ENCODE results near the gene ADAM23.

ADAM23 gene

DNA sequence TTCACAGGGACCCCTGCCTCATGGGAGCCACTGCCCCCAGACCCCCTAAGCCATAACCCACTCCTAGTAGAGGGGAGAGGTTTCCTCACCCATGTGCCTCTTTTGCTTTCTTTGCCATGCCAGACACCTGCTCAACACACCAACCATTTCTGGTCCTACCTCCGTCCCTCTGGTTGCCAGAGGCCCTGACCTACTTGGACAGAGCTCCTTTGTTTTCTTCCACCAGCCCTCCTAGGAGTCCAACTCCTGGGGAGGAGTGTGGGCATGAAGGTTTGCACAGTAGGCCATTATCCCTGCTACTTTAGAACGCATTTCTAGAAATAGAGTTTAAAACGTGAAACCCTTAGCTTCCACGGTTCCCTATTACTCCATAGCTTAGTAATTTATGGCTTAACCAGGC is 122.3 kb downstream of the ADAM23 start:
- DNase-seq (ENCODE audit: low read depth), result no peak

DNA sequence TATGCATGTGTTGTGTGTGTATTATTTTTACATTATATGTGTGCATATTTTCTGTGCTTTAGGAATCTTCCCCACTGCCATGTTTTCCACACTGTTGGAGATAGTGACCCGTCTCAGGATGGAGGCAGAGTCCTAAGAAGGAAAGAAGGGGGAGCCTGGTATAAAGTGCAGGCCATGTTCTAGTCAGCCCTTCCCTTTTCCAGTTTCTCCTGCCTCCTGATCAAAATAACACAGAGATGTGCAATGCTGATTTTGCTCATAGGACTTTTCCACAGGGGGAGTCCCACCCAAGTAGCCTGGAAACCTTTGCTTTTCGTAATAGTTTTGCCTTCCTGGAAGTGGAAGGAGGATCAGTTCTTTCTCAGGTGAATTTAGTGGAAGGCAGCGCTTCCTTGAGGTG is 126.1 kb downstream of the ADAM23 start:
- no peak for DNase-seq (ENCODE audit: low read depth)

DNA sequence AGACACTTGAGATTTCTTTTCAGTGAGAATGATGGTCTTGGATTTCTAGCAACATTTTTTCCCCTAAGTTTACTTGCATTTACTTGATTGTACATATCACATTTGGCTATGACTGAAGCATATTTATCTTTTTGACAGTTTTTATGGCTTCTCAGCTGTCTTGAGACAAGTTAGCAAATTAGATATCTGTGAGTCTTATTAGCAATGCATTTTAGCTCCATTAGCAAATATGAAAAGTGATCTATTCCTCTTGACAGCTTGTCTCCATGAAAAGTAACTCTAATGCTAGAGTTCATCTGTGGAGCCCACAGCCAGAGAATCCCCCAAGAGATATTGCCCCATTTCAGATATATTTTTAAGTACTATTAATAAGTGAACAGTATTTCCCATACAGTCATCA is 126.9 kb downstream of the ADAM23 start:
- DNase-seq (ENCODE audit: low read depth), result no peak

DNA sequence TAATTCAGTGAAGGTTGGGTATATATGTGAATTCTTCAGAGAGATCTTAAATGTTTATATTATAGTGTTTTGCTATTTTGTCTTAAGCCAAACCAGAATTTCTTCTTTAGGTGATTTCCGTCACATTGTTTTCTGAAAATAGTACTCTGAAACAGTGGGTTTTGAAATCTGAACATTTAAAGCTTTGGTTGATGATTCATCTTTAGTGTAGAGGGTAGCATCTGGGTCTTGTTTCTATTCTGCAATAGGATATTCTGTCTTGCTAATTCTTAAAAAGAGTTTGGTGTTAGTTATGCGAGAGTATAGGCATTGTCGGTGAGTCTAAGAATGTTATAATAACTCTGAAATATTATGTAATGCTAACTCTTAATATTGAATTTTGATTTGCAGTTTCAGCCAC is 129.4 kb downstream of the ADAM23 start:
- DNase-seq (ENCODE audit: low read depth), result no peak

DNA sequence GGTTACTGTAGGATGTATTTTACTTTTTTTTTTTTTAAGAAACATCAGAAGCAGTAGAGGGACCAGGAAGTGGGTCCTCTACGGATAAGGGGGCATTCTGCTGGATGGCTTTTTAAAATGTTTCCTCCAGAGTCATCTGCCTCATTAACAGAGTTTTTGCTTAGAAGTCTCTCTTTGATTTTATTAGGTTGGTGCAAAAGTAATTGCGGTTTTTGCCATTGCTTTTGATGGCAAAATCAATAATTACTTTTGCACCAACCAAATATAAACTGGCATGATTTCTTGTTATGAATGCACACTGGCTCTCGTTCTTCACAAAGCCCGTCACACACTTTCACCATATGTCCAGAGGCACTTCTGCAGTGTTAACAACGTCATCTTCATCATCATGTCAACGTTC is 130.5 kb downstream of the ADAM23 start:
- no peak for DNase-seq (ENCODE audit: low read depth)

DNA sequence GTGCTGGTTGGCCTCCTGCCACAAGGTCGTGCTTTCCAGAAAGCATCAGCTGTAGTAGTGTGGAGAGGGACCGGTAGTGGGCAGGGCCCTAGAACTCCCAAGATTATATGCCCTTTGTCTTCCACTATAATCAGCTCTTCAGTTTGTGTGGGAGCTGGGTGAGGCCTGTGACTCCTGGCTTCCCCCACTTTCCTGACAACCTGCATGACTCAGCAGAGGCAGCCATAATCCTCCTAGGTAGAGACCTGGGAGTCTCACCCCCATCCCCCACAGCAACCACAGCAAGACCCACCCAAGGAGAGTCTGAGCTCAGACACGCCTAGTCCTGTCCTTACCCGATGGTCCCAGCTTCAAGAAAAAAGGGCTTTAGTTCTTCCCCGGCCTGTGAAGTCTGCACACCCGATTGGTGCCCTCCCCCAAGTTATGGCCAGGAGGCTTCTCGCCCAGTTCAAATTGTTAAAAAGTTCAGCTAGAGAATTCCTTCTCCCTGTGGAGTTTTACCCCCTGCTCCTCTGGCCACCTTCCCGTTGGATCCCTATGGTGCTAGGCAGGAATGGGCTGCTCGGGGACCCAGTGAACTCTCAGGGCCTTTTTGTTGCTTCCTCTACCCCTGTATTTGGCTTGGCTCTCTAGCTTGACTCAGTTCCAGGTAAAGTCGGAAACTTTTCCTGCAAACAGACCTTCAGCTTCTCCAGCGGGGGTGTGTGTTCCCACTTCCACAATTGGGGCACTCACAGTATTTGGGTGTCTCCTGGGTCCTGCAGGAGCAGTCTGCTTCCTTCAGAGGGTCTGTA is 141.2 kb downstream of the ADAM23 start:
- no peak for DNase-seq (ENCODE audit: low read depth)

DNA sequence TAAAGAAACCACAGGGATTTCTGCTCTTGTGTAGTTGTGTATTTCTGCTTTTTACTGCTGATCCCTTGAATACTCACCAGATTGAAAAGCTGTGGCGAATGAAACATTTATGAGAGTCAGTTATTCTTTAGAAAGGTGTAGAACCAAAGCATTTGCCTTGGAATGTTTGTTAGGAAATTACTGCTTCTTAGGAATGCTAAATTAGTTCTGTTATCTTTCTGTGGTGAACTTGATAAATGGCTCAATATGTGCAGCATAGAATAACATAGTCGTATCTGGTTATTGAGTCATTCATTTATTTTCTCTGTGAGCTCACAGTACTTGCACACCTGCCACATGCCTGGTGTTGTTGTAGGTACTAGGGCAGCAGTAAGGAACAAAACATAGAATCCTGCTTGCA is 142.0 kb downstream of the ADAM23 start:
- no peak for DNase-seq (ENCODE audit: low read depth)

DNA sequence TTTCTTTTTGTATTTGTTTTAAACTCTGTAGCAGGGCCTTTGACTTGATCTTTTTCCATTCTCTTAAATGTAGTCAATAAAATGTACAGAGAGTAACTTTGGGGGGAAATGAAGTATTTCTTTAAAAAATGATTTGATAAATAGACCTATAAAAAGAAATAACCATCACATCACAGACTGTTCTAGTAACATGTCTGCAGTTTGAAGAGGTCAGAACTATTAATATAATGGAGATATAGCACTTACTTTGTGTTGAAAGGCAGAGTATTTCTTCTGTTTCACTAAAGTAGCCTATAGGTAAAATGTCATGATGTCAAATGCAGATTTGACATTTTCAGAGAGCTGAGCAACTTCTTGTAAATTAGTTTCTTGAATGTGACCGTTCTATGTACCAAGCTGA is 143.3 kb downstream of the ADAM23 start:
- no peak for DNase-seq (ENCODE audit: low read depth)

DNA sequence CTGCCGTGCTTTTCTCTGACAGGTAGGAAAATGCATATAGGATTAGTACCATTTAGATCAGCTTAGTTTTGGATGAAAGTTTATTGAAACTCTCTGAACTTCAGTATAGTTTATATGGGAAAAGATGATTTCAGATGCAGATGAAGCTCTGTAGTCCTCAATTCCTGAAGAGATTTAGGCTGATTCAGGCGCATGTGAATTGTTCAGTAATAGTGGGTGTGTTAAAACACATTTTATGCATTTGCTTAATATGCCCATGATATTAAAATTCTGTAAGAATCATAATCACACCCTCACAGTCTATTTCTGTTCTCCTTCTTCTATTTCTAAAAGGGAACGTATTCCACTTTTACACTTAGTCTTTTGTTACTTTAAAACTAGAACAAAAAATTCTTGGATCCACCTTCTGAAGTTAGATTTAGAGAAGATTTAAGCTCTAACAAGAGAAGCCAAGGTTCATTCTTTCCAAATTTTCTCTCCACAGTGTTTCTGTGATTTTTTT is 154.4 kb downstream of the ADAM23 start:
- DNase-seq (ENCODE audit: low read depth), result no peak

DNA sequence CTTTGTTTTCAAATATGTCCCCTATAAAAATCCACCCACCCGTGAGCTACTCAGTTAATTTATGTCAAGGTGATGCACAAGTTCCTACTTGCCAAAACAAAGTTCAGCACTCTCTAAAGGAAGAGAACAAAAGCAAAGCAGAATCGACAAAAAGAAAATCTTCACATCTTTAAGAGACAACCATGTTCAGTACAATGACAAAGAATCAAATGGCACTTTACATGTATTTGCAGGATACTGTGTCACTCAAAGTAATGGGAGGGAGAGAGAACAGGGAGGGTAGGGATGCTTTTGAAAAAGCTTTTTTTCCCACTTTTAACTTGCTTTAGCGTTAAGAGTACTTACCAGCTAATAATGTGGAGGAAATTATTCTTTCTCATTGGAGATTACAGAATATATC is 159.9 kb downstream of the ADAM23 start:
- no peak for DNase-seq (ENCODE audit: low read depth)

DNA sequence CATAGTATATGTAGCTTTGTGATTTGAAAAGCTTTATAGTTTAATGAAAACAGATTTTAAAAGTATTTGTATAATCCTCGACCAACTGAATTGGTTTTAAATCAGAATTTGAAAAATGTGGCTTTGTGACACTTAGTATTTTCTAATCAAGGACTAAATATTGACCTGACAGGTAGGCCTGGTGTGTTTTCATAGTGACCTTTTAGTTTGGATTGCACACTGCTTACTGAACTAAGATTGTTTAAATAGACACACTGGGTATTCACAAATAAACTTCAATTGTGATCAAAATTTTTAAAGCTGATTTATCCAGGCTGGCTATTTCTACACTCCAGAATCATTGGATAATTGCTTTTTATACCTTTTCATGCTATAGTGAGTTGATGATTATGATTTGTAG is 167.1 kb downstream of the ADAM23 start:
- DNase-seq (ENCODE audit: low read depth), result no peak

DNA sequence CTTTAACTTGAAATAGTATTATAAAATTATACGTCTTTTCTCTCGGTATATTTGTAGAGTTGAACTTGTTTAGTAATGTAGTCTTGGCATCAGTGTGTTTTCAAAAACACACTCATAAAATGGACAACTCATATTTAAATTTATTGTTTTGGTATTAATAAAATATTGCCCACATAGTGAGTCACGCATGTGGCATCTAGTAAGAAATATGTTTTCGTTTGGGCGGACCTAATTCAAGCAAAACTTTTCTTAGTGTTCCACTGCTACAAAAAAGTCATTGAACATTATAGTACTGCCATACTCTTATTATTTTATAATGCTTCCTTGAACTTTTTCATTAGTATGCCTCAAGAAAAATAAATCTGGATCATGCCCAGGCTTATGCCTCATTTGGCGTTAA is 167.9 kb downstream of the ADAM23 start:
- no peak for DNase-seq (ENCODE audit: low read depth)

DNA sequence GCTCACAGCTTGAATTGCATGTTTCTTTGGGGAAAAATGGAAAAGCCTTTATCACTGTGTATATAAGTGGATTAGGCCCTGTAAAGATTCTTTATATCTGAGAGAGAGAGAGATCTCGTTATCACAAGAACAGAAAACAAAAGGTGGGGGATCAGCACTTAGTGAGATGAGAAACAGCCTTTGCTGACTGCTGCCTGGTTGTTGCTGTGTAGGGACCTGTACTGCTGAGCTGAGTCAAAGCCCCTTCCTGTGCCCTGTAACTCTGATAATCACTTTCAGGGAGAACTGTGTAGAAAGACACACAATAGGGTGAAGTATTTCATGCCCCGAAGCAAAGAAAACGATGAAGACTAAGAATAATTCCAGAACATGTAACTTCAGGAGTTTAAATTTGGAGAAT is 168.4 kb downstream of the ADAM23 start:
- DNase-seq (ENCODE audit: low read depth), result no peak

DNA sequence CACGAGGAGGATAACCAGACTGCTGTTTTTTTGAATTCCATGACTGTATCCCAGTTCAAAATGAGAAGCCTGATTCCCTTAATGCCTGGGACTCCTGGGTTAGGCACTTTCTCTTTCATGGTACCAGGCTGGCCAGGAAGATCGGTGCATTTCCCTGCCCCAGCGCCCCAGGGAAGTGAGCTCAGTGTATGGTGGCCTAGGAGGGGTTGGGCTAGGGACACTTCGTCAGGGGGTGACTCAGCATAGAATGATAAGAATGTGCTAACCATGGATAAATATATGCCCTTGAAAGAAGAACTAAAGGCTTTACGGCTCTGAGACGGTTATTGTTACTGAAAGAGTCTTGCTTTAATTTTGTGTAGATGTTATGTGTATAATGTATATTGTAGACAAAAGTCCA is 171.5 kb downstream of the ADAM23 start:
- no peak for DNase-seq (ENCODE audit: low read depth)

DNA sequence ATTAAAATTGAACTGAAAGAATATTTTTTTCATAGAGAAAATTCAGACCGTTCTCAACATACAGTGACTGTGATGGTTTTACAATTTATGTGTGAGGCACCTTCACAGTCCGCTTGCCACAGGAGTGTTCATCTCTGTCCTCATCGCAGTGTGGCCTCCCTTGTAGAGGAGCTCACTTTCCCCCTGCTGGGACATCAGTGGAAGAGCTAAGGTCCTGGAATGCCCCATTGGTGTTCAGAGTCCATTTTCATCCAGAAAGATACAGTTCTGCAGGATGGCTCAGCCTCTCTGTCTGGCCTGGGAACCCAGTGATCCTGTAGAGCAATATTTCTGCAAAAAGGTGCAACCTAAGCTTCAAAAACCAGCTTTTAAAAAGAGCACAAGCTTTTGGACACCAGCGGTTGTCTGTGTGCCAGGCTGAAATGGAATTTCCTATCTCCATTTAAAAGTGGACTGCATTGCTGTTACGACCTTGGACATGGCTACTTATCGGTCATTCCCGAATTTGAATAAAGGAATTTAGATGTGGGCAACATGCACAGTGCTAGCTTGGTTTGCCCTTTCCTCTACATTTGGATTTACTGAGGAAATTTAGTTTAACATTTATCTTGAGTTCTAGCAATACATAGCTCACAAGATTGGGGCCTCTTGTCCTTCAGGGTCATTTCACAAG is 172.2 kb downstream of the ADAM23 start:
- DNase-seq (ENCODE audit: low read depth), result no peak

DNA sequence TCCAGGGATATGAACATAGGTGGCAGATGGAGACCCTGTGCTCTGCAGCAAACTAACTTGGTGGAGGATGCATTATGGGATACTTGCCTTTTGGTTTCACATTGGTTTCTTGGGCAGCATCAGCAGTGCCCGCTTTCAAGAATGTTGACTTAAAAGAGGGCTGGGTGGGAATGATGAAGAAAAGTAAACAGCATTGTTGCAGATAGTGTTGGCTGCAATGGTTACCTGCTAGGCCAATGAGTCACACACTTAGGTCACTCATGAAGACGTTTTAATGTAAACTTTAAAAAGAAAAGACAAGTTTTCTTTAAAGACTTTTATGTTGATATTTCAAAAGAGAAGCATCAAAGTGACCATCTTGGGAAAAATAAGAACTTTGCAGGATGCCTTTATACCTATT is 172.8 kb downstream of the ADAM23 start:
- DNase-seq (ENCODE audit: low read depth), result no peak

DNA sequence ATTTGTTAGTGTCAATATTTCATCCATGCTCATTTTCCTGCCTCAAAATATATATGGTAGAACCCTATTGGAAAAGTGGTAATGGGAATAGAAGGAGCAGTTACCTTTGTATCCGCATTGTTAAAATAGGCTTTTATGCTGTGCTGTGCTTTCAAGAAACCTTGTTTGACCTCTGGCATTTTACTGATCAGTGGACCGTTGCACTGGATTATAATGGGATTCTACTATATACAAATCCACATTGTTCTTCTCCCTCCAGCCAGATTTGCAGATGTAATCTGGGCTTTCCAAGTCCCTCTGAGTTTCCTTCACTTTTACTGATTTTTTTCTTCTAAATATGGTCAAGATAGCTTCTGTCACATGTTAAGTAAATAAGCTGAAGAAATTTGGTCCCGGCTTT is 175.7 kb downstream of the ADAM23 start:
- DNase-seq (ENCODE audit: low read depth), result no peak

DNA sequence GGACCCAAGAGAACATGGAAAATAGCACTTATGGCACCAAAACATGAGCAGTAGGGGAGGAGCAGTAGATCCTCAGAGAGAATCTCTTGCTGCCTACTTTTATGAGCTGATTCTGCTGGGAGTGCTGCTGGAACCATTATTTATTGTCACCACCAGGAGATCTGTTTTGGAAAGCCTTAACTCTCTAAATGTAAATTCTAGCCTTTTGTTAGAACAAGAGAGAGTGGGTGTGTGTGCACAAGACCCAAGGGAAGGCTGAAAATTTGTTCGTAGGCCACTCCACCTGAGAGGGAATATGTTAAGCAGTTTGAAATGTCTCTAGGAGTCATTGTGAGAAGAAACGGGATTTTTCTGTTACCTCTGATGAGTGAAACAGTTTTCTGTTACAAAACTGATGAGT is 182.8 kb downstream of the ADAM23 start:
- no peak for DNase-seq (ENCODE audit: low read depth)

DNA sequence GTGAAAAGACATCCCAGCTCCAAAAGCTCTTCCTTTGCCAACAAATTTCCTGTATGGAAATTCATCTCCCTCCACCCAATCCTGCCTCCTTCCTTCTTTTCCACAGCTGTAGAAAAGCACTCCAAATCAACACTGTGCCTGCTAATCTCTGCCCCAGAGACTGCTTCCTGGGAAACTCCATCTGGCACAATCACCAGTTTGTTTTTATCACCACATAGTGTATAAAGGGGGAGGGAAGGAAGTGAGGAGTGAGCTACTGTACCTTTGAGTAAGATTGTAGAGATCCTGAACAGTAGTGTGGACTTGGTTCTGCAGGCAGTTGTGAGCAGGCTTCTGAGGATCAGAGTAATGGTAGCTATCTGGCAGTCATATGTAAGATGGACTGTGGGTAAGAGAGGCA is 184.3 kb downstream of the ADAM23 start:
- no peak for DNase-seq (ENCODE audit: low read depth)

DNA sequence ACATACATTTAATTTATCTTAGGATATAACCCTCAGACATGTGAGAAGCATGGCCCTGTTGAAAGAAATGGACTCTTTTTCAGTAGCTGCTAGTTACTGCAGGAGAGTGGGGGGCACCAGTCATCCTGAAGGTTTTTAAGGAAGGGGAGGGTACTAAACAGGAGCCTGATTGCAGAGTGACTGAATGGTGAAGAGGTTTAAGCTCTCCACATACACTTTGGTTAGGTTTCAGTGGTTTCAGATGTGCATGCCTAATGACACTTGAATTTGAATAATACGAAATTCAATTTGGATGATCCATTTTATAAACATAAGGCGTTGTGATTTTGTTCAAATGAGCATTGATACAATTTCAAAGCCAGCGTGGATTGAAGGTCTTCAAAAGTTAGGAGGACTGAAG is 188.0 kb downstream of the ADAM23 start:
- no peak for DNase-seq (ENCODE audit: low read depth)

DNA sequence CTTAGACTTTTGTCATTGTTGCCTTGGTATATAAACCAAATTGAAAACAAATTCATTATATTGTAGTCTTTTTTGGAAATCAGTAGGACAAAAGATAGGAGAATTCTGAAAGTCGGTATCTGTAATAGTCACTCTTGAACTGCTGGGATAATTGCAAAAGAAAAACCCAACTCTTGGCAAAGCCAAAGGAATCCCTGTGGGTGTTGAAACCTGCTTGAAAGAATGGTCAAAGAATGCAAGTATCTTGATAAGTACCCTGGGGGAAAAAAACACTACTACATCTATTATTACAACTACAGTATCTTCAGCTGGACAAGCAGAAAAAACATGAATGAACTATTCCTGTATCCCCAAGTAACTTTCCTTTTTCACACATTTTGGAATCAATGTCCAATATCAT is 191.7 kb downstream of the ADAM23 start:
- DNase-seq (ENCODE audit: low read depth), result no peak

DNA sequence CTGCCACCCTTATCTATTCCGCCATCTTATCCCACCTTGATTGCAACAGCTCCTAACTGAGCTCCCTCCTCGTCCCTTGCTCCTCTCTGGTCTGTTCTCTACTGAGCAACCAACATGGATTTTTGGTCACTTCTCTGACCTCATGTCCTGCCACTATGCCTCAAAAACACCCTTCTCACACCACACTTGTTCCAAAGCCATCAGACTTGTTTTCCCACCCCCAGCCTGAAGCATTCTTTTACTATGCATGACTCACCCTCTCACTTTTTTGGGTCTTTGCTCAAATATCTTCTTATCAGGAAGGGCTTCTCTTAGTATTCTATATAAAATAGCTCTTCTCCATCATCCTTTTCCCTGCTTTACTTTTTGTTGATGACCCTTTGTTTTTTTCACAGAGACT is 196.3 kb downstream of the ADAM23 start:
- DNase-seq (ENCODE audit: low read depth), result no peak

DNA sequence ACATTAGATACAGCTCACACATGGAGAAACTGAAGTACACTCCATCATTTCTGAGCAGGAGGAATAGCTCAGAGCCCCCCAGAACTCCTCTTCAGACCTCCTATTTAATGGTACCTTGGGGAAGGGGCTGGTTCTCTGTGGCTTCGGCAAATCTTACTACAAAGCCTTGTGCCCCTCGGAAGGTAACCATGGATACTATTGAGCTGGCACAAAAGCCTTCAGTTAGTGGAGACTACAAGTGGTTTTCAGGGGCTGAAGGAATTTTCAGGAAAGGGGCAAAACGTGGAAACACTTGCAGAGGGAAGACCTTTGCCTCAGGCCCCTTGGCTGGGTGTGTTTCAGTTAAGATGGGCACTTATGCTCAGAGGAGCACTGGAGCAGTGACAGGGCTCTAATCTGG is 197.9 kb downstream of the ADAM23 start:
- DNase-seq (ENCODE audit: low read depth), result no peak
